Activated effector memory CD4-positive, alpha-beta T cell treated with anti-CD3 and anti-CD28 coated beads, Interleukin-2, amount 50 U/mL, for 16 hours (primary cell): ENCODE results near the gene HIF1A.
"Not testable (repeated sequence)": the region's sequence is repeated elsewhere in the genome, so short reads cannot be mapped to it uniquely, and the experiment has no call there.

Source experiments
- DNase-seq: peaks from one replicate; pipeline ENCODE4 v3.0.0-alpha.2; 2020

HIF1A gene

GRCh38 chr14:61694830-61695694 is at the start of gene HIF1A:
TSS of gene HIF1A (plus strand) at chr14:61695513. CDS start at chr14:61695805, 292 bp downstream.
- peak; percentile 99 for DNase-seq

- DNase-seq, result no peak
These were observed 48.8 kb upstream of the HIF1A start for GRCh38 chr14:61646366-61647116.

- no peak for DNase-seq
These were observed 47.6 kb upstream of the HIF1A start for GRCh38 chr14:61647704-61648103.

- no peak for DNase-seq
These were observed 46.9 kb upstream of the HIF1A start for GRCh38 chr14:61648377-61648776.

- no peak for DNase-seq
These were observed 46.0 kb upstream of the HIF1A start for GRCh38 chr14:61649283-61649682.

- DNase-seq, result no peak
These were observed 44.0 kb upstream of the HIF1A start for GRCh38 chr14:61651355-61651754.

- DNase-seq, result no peak
These were observed 42.6 kb upstream of the HIF1A start for GRCh38 chr14:61652526-61653262.

- no peak for DNase-seq
These were observed 41.8 kb upstream of the HIF1A start for GRCh38 chr14:61653507-61653906.

GRCh38 chr14:61654026-61654425 is 41.3 kb upstream of the HIF1A start:
- DNase-seq, result no peak

GRCh38 chr14:61655777-61656176 is 39.5 kb upstream of the HIF1A start:
- DNase-seq, result no peak

- no peak for DNase-seq
These were observed 39.0 kb upstream of the HIF1A start for GRCh38 chr14:61656341-61656740.

GRCh38 chr14:61658111-61658510 is 37.2 kb upstream of the HIF1A start:
- not testable (repeated sequence) for DNase-seq

GRCh38 chr14:61659582-61659981 is 35.7 kb upstream of the HIF1A start:
- no peak for DNase-seq

- no peak for DNase-seq
These were observed 33.6 kb upstream of the HIF1A start for GRCh38 chr14:61661471-61662400.

GRCh38 chr14:61662437-61663311 is 32.6 kb upstream of the HIF1A start:
- peak; percentile 75 for DNase-seq

GRCh38 chr14:61663312-61663979 is 31.9 kb upstream of the HIF1A start:
- DNase-seq, result no peak

- no peak for DNase-seq
These were observed 27.0 kb upstream of the HIF1A start for GRCh38 chr14:61668282-61668681.

GRCh38 chr14:61670576-61670975 is 24.7 kb upstream of the HIF1A start:
- no peak for DNase-seq

GRCh38 chr14:61671082-61671481 is 24.2 kb upstream of the HIF1A start:
- DNase-seq, result peak; percentile 66

GRCh38 chr14:61672796-61673195 is 22.5 kb upstream of the HIF1A start:
- no peak for DNase-seq

GRCh38 chr14:61673305-61673704 is 22.0 kb upstream of the HIF1A start:
- no peak for DNase-seq
